ENCODE data around the gene SERGEF. TPM values are rescaled to one million over a fixed set of nuclear protein-coding genes. Genes with fewer than 3 reads are reported as not detected.

SERGEF gene
- total and polyA plus RNA-seq, 2 experiments from 2014 or later = 18.3 to 23.2 TPM

DNA sequence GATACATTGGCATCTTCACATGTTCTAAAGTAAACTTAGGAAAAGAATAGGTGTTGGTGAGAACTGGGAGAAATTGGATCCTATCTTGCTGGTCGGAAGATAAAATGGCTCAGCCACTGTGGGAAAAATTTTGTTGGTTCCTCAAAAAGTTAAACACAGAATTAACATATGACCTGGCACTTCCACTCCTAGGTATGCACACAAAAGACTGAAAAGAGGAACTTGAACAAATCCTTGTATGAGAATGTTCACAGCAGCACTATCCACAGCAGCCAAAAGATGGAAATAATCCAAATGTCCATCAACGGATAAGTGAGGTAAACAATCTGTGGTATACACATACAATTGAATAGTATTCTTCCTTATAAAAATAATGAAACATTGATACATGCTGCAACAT is 38.0 kb upstream of the SERGEF start:
- no peaks in the 10 kb centered on the region for H3F3A ChIP-seq (ENCODE audit: insufficient read depth)
- peaks cover 23% of the 10 kb centered on the region for H3K27me3 ChIP-seq (replicated peaks; ENCODE audit: insufficient read depth)
- H3K36me3 ChIP-seq (ENCODE audit: low read depth) = no peaks in the 10 kb centered on the region
- H2AFZ ChIP-seq = no peak overlapping the region
- in situ Hi-C loops (cut with MboI) = no loop called here
- TF ChIP-seq EZH2 (IDR thresholded peaks at IDR 0.05; ENCODE audit: insufficient read depth, poor library complexity, severe bottlenecking) (no peak), EZH2phosphoT487 (IDR thresholded peaks at IDR 0.05; ENCODE audit: insufficient read depth, low read depth) (no peak)
- H3K79me2 ChIP-seq (ENCODE audit: insufficient read depth) = no peaks in the 10 kb centered on the region
- DNase-seq = no peak
- H3K9me3 ChIP-seq (ENCODE audit: low read depth) = no peaks in the 10 kb centered on the region
- no peak overlapping the region for H3K4me2 ChIP-seq (ENCODE audit: unreplicated experiment)
- H3K9me2 ChIP-seq (ENCODE audit: insufficient read depth) = no peaks in the 10 kb centered on the region
- H3K27ac ChIP-seq = no peak overlapping the region
- H3K4me1 ChIP-seq (ENCODE audit: insufficient read depth) = no peaks in the 10 kb centered on the region
- 74 to 80% methylated on average over 2 of the region's 2 CpGs for WGBS, 2 experiments (ENCODE audit: low coverage in 1 of 2, low lambda C conversion rate in 2 of 2, missing lambda C conversion rate in 2 of 2)
- H3K4me3 ChIP-seq = no peak overlapping the region
- H3K9ac ChIP-seq = no peak overlapping the region
- no peaks in the 10 kb centered on the region for H4K20me1 ChIP-seq (ENCODE audit: insufficient read depth)

GRCh38 chr11:18046116-18046777 is 33.4 kb upstream of the SERGEF start, which contains the start of gene TPH1:
Gene TPH1, minus strand, starts transcription at chr11:18046269. Its CDS starts 5,507 bp downstream, at chr11:18040762.
- H3K9me3 ChIP-seq (ENCODE audit: low read depth) = no peaks in the 10 kb centered on the region
- H3K4me2 ChIP-seq (ENCODE audit: unreplicated experiment) = no peak within 1 kb of the TSS
- TF ChIP-seq EZH2phosphoT487 (IDR thresholded peaks at IDR 0.05; ENCODE audit: insufficient read depth, low read depth) (no peak), EZH2 (IDR thresholded peaks at IDR 0.05; ENCODE audit: insufficient read depth, poor library complexity, severe bottlenecking) (no peak)
- no peak within 1 kb of the TSS for H3K27ac ChIP-seq
- H2AFZ ChIP-seq = 0 out of 2 replicates have a peak within 1 kb of the TSS, but pooled peaks have one; percentile 17
- peaks cover 43% of the 10 kb centered on the region for H3K27me3 ChIP-seq (replicated peaks; ENCODE audit: insufficient read depth)
- H4K20me1 ChIP-seq (ENCODE audit: insufficient read depth) = no peaks in the 10 kb centered on the region
- H3F3A ChIP-seq (ENCODE audit: insufficient read depth) = no peaks in the 10 kb centered on the region
- H3K9ac ChIP-seq = no peak within 1 kb of the TSS
- in situ Hi-C loops (cut with MboI) = no loop called here
- H3K4me1 ChIP-seq (ENCODE audit: insufficient read depth) = no peaks in the 10 kb centered on the region
- H3K9me2 ChIP-seq (ENCODE audit: insufficient read depth) = no peaks in the 10 kb centered on the region
- DNase-seq = peak; percentile 38
- 6 to 8% methylated on average over 35 to 36 of the region's 36 CpGs for WGBS, 2 experiments (ENCODE audit: low coverage in 1 of 2, low lambda C conversion rate in 2 of 2, missing lambda C conversion rate in 2 of 2)
- H3K4me3 ChIP-seq = no peak within 1 kb of the TSS; the same call in 1 of the 2 replicates
- no peaks in the 10 kb centered on the region for H3K36me3 ChIP-seq (ENCODE audit: low read depth)
- no peaks in the 10 kb centered on the region for H3K79me2 ChIP-seq (ENCODE audit: insufficient read depth)

GRCh38 chr11:18036456-18036855 is 23.6 kb upstream of the SERGEF start:
- no peaks in the 10 kb centered on the region for H3K4me1 ChIP-seq (ENCODE audit: insufficient read depth)
- no peaks in the 10 kb centered on the region for H3K79me2 ChIP-seq (ENCODE audit: insufficient read depth)
- H3K4me3 ChIP-seq = no peak overlapping the region
- DNase-seq = no peak
- H3K27ac ChIP-seq = no peak overlapping the region
- H2AFZ ChIP-seq = no peak overlapping the region
- H3K9me3 ChIP-seq (ENCODE audit: low read depth) = no peaks in the 10 kb centered on the region
- in situ Hi-C loops (cut with MboI) = no loop called here
- no peak overlapping the region for H3K4me2 ChIP-seq (ENCODE audit: unreplicated experiment)
- peaks cover 13% of the 10 kb centered on the region; the same call in 1 of the 2 replicates for H3K27me3 ChIP-seq (replicated peaks; ENCODE audit: insufficient read depth)
- H3K9ac ChIP-seq = no peak overlapping the region
- H3K9me2 ChIP-seq (ENCODE audit: insufficient read depth) = no peaks in the 10 kb centered on the region
- H4K20me1 ChIP-seq (ENCODE audit: insufficient read depth) = no peaks in the 10 kb centered on the region
- H3F3A ChIP-seq (ENCODE audit: insufficient read depth) = no peaks in the 10 kb centered on the region
- no peak for TF ChIP-seq EZH2phosphoT487 (IDR thresholded peaks at IDR 0.05; ENCODE audit: insufficient read depth, low read depth)
- no peaks in the 10 kb centered on the region for H3K36me3 ChIP-seq (ENCODE audit: low read depth)

GRCh38 chr11:18027475-18027874 is 14.6 kb upstream of the SERGEF start:
- DNase-seq = no peak
- Histone ChIP-seq H3K27me3 (replicated peaks; ENCODE audit: insufficient read depth) (no peaks in the 10 kb centered on the region), H4K20me1 (ENCODE audit: insufficient read depth) (no peaks in the 10 kb centered on the region), H2AFZ (no peak overlapping the region), H3K9me3 (ENCODE audit: low read depth) (no peaks in the 10 kb centered on the region), H3K79me2 (ENCODE audit: insufficient read depth) (no peaks in the 10 kb centered on the region), H3K9me2 (ENCODE audit: insufficient read depth) (no peaks in the 10 kb centered on the region; the same call in 1 of the 2 replicates), H3K4me1 (ENCODE audit: insufficient read depth) (no peaks in the 10 kb centered on the region), H3K27ac (no peak overlapping the region), H3F3A (ENCODE audit: insufficient read depth) (no peaks in the 10 kb centered on the region), H3K4me2 (ENCODE audit: unreplicated experiment) (no peak overlapping the region), H3K9ac (no peak overlapping the region), H3K36me3 (ENCODE audit: low read depth) (no peaks in the 10 kb centered on the region), H3K4me3 (no peak overlapping the region)
- TF ChIP-seq EZH2phosphoT487 (IDR thresholded peaks at IDR 0.05; ENCODE audit: insufficient read depth, low read depth) = no peak
- TF ChIP-seq EZH2 (IDR thresholded peaks at IDR 0.05; ENCODE audit: insufficient read depth, poor library complexity, severe bottlenecking) = no peak
- in situ Hi-C loops (cut with MboI) = no loop called here
- WGBS, 2 experiments (ENCODE audit: low coverage in 1 of 2, low lambda C conversion rate in 2 of 2, missing lambda C conversion rate in 2 of 2) = 82 to 88% methylated on average over 2 of the region's 2 CpGs
